B cell (primary cell): ENCODE results near the gene SUGCT. TPM values are rescaled to one million over a fixed set of nuclear protein-coding genes. Genes with fewer than 3 reads are reported as not detected.

Experiments
- ATAC-seq: fragments of 200-7000 bp; cut with Tn5 transposase; one replicate; pipeline ENCODE4 v1.10.0; 2021; ENCODE audit warnings: low read depth, mild to moderate bottlenecking, moderate number of reproducible peaks, moderate library complexity
- CTCF ChIA-PET: fragments of 350-600 bp; sonication (Branson Sonifier 250); formaldehyde crosslinking; loops from one replicate; lab custom pipeline; 2021; ENCODE audit warnings: antibody characterized with exemption, inconsistent platforms; lab: Charles Lee
- POLR2A ChIA-PET: fragments of 350-600 bp; sonication (Branson Sonifier 250); formaldehyde crosslinking; loops from one replicate; lab custom pipeline; 2021; ENCODE audit warnings: antibody characterized with exemption; lab: Charles Lee
- DNase-seq: peaks from one replicate; pipeline ENCODE4 v3.0.0; 2013
- H2AFZ ChIP-seq: 2 replicates; pipeline ENCODE4 v1.6.1; 2012; ENCODE audit warnings: mild to moderate bottlenecking, low read depth, low read length; ENCODE audit not compliant: insufficient read depth, poor library complexity, severe bottlenecking
- H3K27ac ChIP-seq, 2 donors: 1 replicate in 1 of 2; 2 replicates in 1 of 2; pipeline ENCODE4 v1.5.1; 2012 to 2013; ENCODE audit warnings: low read length in 2 of 2, mild to moderate bottlenecking in 2 of 2, moderate library complexity in 1 of 2
- H3K27me3 ChIP-seq, 4 experiments: fragments of 200-600 bp in 1 of 4; sonication (generic) in 1 of 4; replicated peaks in 1 of 4; 1 replicate in 2 of 4; 2 replicates in 2 of 4; pipeline versions ENCODE4 v1.6.1 to v1.7.0; 2013 to 2016; ENCODE audit warnings: low read length in 3 of 4, mild to moderate bottlenecking in 2 of 4, mixed read lengths in 1 of 4, moderate library complexity in 1 of 4; ENCODE audit not compliant: insufficient read depth in 4 of 4, control insufficient read depth in 3 of 4; ENCODE audit errors: control extremely low read depth in 1 of 4
- H3K36me3 ChIP-seq, 2 experiments: replicated peaks in 1 of 2; 1 replicate in 1 of 2; 2 replicates in 1 of 2; pipeline versions ENCODE4 v1.6.1 to v1.7.1; 2013; ENCODE audit warnings: low read length in 1 of 2; ENCODE audit not compliant: insufficient read depth in 2 of 2, control insufficient read depth in 1 of 2; ENCODE audit errors: control extremely low read depth in 1 of 2, extremely low read depth in 1 of 2
- H3K4me1 ChIP-seq, 2 donors: fragments of 200-600 bp in 1 of 2; sonication (generic) in 1 of 2; 1 replicate in 1 of 2; 2 replicates in 1 of 2; pipeline versions ENCODE4 v1.5.1 to v1.6.1; 2013 to 2017; ENCODE audit warnings: low read length in 2 of 2; ENCODE audit not compliant: control insufficient read depth in 2 of 2, insufficient read depth in 2 of 2
- H3K4me2 ChIP-seq: replicated peaks from 2 replicates; pipeline ENCODE3; 2012; ENCODE audit warnings: mild to moderate bottlenecking, low read depth, low read length; ENCODE audit not compliant: poor library complexity, severe bottlenecking
- H3K4me3 ChIP-seq, 5 experiments: fragments of 200-600 bp in 1 of 5; sonication (generic) in 1 of 5; 1 replicate in 3 of 5; 2 replicates in 2 of 5; pipeline versions ENCODE4 v1.5.1 to v1.7.0; 2011 to 2016; ENCODE audit warnings: low read length in 4 of 5, mild to moderate bottlenecking in 4 of 5, low read depth in 2 of 5, control low read depth in 1 of 5, moderate library complexity in 1 of 5; ENCODE audit not compliant: insufficient read depth in 1 of 5; ENCODE audit errors: control extremely low read depth in 1 of 5, extremely low read depth in 1 of 5
- H3K79me2 ChIP-seq: fragments of 200-600 bp; sonication (generic); one replicate; pipeline ENCODE4 v1.6.0; 2016; ENCODE audit warnings: low read length; ENCODE audit not compliant: control insufficient read depth, insufficient read depth
- H3K9ac ChIP-seq: fragments of 200-600 bp; sonication (generic); 2 replicates; pipeline ENCODE4 v1.6.1; 2017; ENCODE audit warnings: mild to moderate bottlenecking, low read length, moderate library complexity
- H3K9me3 ChIP-seq, 3 donors: one replicate each; pipeline versions ENCODE4 v1.6.1 to v1.7.1; 2013; ENCODE audit warnings: low read length in 2 of 3; ENCODE audit not compliant: control insufficient read depth in 2 of 3, insufficient read depth in 1 of 3; ENCODE audit errors: control extremely low read depth in 1 of 3
- H4K20me1 ChIP-seq: 2 replicates; pipeline ENCODE4 v1.6.0; 2012; ENCODE audit warnings: mild to moderate bottlenecking, low read length; ENCODE audit not compliant: insufficient read depth, control insufficient read depth, poor library complexity, severe bottlenecking
- H3K27ac Mint-ChIP-seq: one replicate; pipeline ENCODE4 v1.8.0; 2021; ENCODE audit warnings: mixed read lengths
- H3K27me3 Mint-ChIP-seq: one replicate; pipeline ENCODE4 v1.8.0; 2021; ENCODE audit warnings: mixed read lengths
- H3K4me1 Mint-ChIP-seq: one replicate; pipeline ENCODE4 v1.8.0; 2021; ENCODE audit warnings: mixed read lengths
- H3K4me3 Mint-ChIP-seq: one replicate; pipeline ENCODE4 v1.8.0; 2021; ENCODE audit warnings: mixed read lengths
- H3K9me3 Mint-ChIP-seq: one replicate; pipeline ENCODE4 v1.8.0; 2022; ENCODE audit warnings: mixed read lengths; ENCODE audit not compliant: insufficient read depth
- EZH2 ChIP-seq: IDR thresholded peaks from 2 replicates; pipeline ENCODE4 v1.6.1; 2012; ENCODE audit warnings: borderline replicate concordance, low read depth, mild to moderate bottlenecking, moderate library complexity, low read length; ENCODE audit not compliant: insufficient read depth, poor library complexity, severe bottlenecking
- WGBS: methylation state at CpG from one replicate; pipeline ENCODE4 v1.1.5; 2013; ENCODE audit warnings: missing lambda C conversion rate; ENCODE audit not compliant: insufficient coverage; 5-methylcytosine and 5-hydroxymethylcytosine counted together
- intact Hi-C: fragments of 100-400 bp; cut with micrococcal nuclease; formaldehyde crosslinking; loops from one replicate; pipeline ENCODE4 v1.10.0; 2022
- polyA plus RNA-seq: library from polyadenylated mRNA; depleted of rRNA; stranded (reverse); fragments of >200 nt; gene quantifications from 2 replicates; pipeline ENCODE4 v1.2.3, GENCODE V29; 2012
- total RNA-seq, 2 donors: library from RNA; stranded (reverse); fragments of 120-200 nt in 1 of 2; gene quantifications; 1 replicate in 1 of 2; 2 replicates in 1 of 2; pipeline versions ENCODE4 v1.2.3 to v1.2.4, GENCODE V29; 2013 to 2022
- TF ChIP-seq, protein P1 (sequence below): fragments of 200-600 bp; IDR thresholded peaks from one replicate; pipeline ENCODE4 v1.8.0; 2022; ENCODE audit warnings: antibody characterized with exemption, mild to moderate bottlenecking

SUGCT gene
- total and polyA plus RNA-seq, 2 donors (not counting 1 experiment from before 2014, with no cell fraction given): 0.19 to 0.86 TPM

- ATAC-seq (no peak), DNase-seq (no peak)
- Histone ChIP-seq H3K9ac (no peak overlapping the region), H3K9me3 (no peaks in the 10 kb centered on the region), H4K20me1 (no peaks in the 10 kb centered on the region), H2AFZ (no peak overlapping the region), H3K4me1 (no peaks in the 10 kb centered on the region), H3K4me2 (no peak overlapping the region), H3K4me3 (no peak overlapping the region), H3K79me2 (no peaks in the 10 kb centered on the region), H3K36me3 (no peaks in the 10 kb centered on the region), H3K27ac (no peak overlapping the region), H3K27me3 (no peaks in the 10 kb centered on the region)
- Mint-ChIP-seq H3K4me3 (no peak overlapping the region), H3K4me1 (no peaks in the 10 kb centered on the region), H3K27ac (no peak overlapping the region), H3K9me3 (peaks cover 13% of the 10 kb centered on the region), H3K27me3 (peaks cover 10% of the 10 kb centered on the region)
- CTCF ChIA-PET: no interaction called here
- POLR2A ChIA-PET: no interaction called here
- intact Hi-C loops: no loop called here
- no peak for TF ChIP-seq EZH2
- TF ChIP-seq, protein P1, sequence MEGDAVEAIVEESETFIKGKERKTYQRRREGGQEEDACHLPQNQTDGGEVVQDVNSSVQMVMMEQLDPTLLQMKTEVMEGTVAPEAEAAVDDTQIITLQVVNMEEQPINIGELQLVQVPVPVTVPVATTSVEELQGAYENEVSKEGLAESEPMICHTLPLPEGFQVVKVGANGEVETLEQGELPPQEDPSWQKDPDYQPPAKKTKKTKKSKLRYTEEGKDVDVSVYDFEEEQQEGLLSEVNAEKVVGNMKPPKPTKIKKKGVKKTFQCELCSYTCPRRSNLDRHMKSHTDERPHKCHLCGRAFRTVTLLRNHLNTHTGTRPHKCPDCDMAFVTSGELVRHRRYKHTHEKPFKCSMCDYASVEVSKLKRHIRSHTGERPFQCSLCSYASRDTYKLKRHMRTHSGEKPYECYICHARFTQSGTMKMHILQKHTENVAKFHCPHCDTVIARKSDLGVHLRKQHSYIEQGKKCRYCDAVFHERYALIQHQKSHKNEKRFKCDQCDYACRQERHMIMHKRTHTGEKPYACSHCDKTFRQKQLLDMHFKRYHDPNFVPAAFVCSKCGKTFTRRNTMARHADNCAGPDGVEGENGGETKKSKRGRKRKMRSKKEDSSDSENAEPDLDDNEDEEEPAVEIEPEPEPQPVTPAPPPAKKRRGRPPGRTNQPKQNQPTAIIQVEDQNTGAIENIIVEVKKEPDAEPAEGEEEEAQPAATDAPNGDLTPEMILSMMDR: no peak
- no CpG with 5 or more reads among the region's 1 CpG for WGBS
Measured at GRCh38 chr7:40382145-40382544, 247.3 kb downstream of the SUGCT start.

DNA sequence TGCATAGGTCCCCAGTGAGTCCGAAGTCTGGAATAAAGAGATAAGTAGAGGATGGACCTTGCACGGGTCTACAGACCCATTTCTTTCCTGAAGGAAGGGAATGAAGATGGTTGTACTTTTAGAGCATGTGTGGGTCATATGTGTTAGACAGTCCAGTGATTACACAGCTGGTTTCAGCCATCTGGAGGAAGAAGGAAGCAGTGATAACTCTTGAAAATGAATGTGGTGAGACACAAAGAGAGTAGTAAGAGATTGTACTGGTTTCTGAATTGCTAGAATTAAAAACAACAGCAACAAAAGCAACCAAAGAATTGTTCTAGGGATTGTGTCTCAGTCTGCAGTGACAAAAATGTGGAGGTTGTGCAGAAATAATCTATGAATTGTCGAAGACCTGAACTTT, 258.9 kb downstream of the SUGCT start:
- ATAC-seq (no peak), DNase-seq (no peak)
- POLR2A ChIA-PET: no interaction called here
- H3K36me3 ChIP-seq: no peaks in the 10 kb centered on the region
- no peaks in the 10 kb centered on the region for H3K27me3 ChIP-seq
- no peaks in the 10 kb centered on the region for H3K4me1 ChIP-seq
- Mint-ChIP-seq H3K27ac (no peak overlapping the region), H3K9me3 (no peaks in the 10 kb centered on the region), H3K27me3 (no peaks in the 10 kb centered on the region), H3K4me1 (no peaks in the 10 kb centered on the region), H3K4me3 (no peak overlapping the region)
- intact Hi-C loops: no loop called here
- H3K9ac ChIP-seq: no peak overlapping the region
- H3K4me3 ChIP-seq: no peak overlapping the region
- CTCF ChIA-PET: no interaction called here
- WGBS: 67% methylated on average over 3 of the region's 3 CpGs
- no peaks in the 10 kb centered on the region for H4K20me1 ChIP-seq
- no peak for TF ChIP-seq EZH2
- TF ChIP-seq, protein P1: no peak
- H3K9me3 ChIP-seq: peaks cover 0 to 3% (median 0%) of the 10 kb centered on the region in 3 donors
- H3K27ac ChIP-seq: no peak overlapping the region
- H2AFZ ChIP-seq: no peak overlapping the region
- no peaks in the 10 kb centered on the region for H3K79me2 ChIP-seq
- no peak overlapping the region for H3K4me2 ChIP-seq
